ENCODE measurements around the gene GNL3. TPM values are rescaled to one million over a fixed set of nuclear protein-coding genes. Genes with fewer than 3 reads are reported as not detected.
"Not testable (repeated sequence)": the region's sequence is repeated elsewhere in the genome, so short reads cannot be mapped to it uniquely, and the experiment has no call there.

Gene GNL3
- total RNA-seq, 2 experiments from 2014 or later, result 66.8 to 67.5 TPM

DNA sequence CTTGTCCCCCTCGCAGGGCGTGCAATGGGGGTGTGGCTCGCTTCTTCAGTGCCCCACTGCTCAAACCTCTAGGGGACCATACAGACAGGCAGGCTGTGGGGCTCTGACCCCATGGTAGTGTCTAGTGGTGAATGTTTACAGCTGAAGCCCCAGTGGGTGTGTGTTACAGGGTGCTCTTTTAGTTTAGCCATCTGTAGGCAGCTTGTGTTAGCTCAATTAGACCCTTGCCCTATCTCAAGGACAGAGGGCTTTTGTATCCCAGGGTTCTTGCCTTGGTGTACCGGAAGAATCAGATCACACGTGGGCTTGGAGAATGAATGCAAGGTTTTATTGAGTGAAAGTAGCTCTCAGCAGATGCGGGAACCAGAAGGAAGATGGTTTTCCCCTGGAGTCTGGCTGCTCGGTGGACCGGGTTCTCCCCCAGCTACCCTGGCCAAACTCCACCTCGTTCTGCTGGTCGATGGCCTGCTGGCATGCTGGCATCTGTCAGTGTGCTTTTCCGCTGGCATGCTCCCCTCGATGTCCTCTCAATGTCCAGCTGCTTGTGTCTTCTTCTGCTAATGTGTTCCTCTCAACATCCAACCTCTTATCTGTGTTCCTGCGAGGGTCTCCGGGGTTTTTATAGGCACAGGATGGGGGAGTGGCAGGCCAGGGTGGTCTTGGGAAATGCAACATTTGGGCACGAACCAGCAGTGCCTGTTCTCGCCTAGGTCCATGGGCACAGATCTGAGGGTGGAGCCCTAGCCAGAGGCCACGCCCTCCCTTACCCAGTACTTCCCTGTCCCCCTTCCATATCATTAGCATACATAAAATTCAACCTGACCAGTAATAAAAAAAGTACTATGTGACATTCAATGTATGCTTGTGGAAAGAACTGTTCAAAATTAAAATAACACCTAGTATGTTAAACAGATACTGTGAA, 26.7 kb downstream of the GNL3 start:
- no peaks in the 10 kb centered on the region for H3K27me3 Mint-ChIP-seq

GRCh38 chr3:52714335-52715302, 28.8 kb downstream of the GNL3 start:
- ChIA-PET CTCF (interaction anchor here (0.7 kb wide), 1 partner anchor 7 kb away, joined by 3 read pairs; no protein-coding TSS in a partner anchor), POLR2A (interaction anchor here (2.0 kb wide), 1 partner anchor 9 kb away, joined by 10 read pairs; the partner anchor contains the start of genes GLT8D1 and SPCS1)
- Mint-ChIP-seq H3K9me3 (peaks cover under 1% of the 10 kb centered on the region), H3K4me1 (peaks cover 2% of the 10 kb centered on the region), H3K27me3 (no peaks in the 10 kb centered on the region), H3K4me3 (no peak overlapping the region), H3K27ac (no peak overlapping the region), H3K36me3 (ENCODE audit: low read depth) (peaks cover 25% of the 10 kb centered on the region)
- DNase-seq, result no peak

More for the DNA sequence above, 26.7 kb downstream of the GNL3 start:
- no peak for DNase-seq
- Mint-ChIP-seq H3K9me3 (no peaks in the 10 kb centered on the region), H3K4me1 (peaks cover 11% of the 10 kb centered on the region), H3K4me3 (no peak overlapping the region), H3K36me3 (ENCODE audit: low read depth) (peaks cover 32% of the 10 kb centered on the region), H3K27ac (no peak overlapping the region)
- ChIA-PET CTCF (no interaction called here), POLR2A (interaction anchor here (0.9 kb wide), 1 partner anchor 8 kb away, joined by 3 read pairs; no protein-coding TSS in a partner anchor)

GRCh38 chr3:52715714-52716305, 30.0 kb downstream of the GNL3 start:
- Mint-ChIP-seq H3K4me1 (peaks cover 10% of the 10 kb centered on the region), H3K9me3 (peaks cover 2% of the 10 kb centered on the region), H3K36me3 (ENCODE audit: low read depth) (peaks cover 25% of the 10 kb centered on the region), H3K27me3 (no peaks in the 10 kb centered on the region), H3K4me3 (no peak overlapping the region), H3K27ac (no peak overlapping the region)
- POLR2A ChIA-PET, result interaction anchor here (2.0 kb wide), 1 partner anchor 10 kb away, joined by 10 read pairs; the partner anchor contains the start of genes GLT8D1 and SPCS1
- DNase-seq, result no peak
- CTCF ChIA-PET, result no interaction called here

DNA sequence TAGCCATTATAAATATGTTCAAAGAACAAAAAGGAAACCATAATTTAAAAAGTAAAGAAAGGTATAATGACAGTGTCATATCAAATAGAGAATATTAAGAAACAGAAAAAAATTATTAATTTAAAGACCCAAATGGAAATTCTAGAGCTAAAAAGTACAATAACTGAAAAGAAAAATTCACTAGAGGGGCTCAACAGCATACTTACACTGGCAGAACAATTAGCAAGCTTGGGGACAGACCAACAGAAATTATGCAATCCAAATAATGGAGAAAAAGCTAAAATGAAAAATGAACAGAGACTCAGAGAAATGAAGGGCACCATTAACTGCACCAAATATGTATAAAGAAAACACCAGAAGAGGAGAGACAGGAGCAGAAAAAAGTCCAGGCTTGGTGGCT, 33.8 kb downstream of the GNL3 start:
- POLR2A ChIA-PET, result interaction anchor here (1.1 to 2.3 kb wide), 3 partner anchors 8 to 410 kb away, joined by 3 to 15 read pairs (median 3); partner anchors contain the start of genes GLT8D1, RFT1 and SPCS1
- no peak overlapping the region for H3K27ac Mint-ChIP-seq
- H3K9me3 Mint-ChIP-seq, result peaks cover 2% of the 10 kb centered on the region
- H3K4me1 Mint-ChIP-seq, result peaks cover 23% of the 10 kb centered on the region
- peaks cover 12% of the 10 kb centered on the region for H3K36me3 Mint-ChIP-seq (ENCODE audit: low read depth)
- CTCF ChIA-PET, result interaction anchor here (0.6 to 1.9 kb wide), 2 partner anchors 21 to 33 kb away, joined by 4 to 5 read pairs; no protein-coding TSS in a partner anchor
- DNase-seq, result no peak
- H3K4me3 Mint-ChIP-seq, result no peak overlapping the region
- no peaks in the 10 kb centered on the region for H3K27me3 Mint-ChIP-seq

DNA sequence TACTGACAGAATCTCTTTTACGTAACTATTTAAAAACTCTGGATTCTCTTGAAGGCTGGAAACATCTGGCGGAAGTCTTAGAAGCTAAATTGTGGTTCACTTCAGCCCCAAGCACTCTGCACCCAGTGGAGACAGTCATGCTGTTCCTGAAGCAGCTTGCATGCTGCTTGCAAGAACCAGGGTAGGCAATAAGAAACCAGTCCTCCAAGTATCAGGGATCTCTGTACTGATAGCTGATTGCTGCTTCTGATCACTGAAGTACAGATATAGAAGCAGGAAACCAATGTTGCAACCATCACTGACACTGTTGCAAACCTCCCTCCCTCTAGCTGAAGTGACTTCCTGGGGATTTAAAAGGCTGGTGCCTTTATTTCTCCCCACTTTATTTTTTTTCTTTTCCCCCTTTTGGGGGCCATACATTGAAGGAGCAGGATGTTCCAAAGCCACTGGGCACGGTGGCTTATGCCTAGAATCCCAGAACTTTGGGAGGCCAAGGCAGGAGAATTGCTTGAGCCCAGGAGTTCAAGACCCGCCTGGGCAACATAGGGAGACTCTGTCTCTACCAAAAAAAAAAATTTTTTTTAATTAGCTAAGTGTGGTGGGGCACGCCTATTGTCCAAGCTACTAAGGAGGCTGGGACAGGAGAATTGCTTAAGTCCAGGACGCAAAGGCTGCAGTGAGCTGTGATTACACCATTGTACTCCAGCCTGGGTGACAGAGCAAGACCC, 35.3 kb downstream of the GNL3 start:
- peak; percentile 27 for DNase-seq
- Mint-ChIP-seq H3K4me3 (no peak overlapping the region), H3K9me3 (peaks cover 2% of the 10 kb centered on the region), H3K27ac (peak overlapping the region; percentile 77), H3K4me1 (peaks cover 23% of the 10 kb centered on the region), H3K36me3 (ENCODE audit: low read depth) (peaks cover 12% of the 10 kb centered on the region), H3K27me3 (no peaks in the 10 kb centered on the region)
- CTCF ChIA-PET, result interaction anchor here (1.9 kb wide), 1 partner anchor 20 kb away, joined by 5 read pairs; no protein-coding TSS in a partner anchor
- POLR2A ChIA-PET, result interaction anchor here (1.1 to 2.3 kb wide), 4 partner anchors 9 to 14 kb away, joined by 3 to 15 read pairs (median 4); partner anchors contain the start of genes GLT8D1 and SPCS1

DNA sequence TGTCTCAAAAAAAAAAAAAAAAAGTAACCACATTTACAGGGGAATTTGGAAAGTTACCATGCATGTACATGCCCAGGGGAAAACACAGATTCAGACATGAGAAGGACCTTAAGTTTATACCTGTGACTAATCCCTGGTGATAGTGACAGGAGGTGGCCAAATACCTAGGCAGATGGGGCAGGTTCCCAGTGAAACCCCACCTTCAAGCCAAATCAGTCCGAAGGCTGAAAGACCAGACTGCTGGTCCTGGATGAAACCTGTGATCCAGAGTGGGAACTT, 35.8 kb downstream of the GNL3 start:
- Mint-ChIP-seq H3K4me3 (no peak overlapping the region), H3K36me3 (ENCODE audit: low read depth) (peaks cover 9% of the 10 kb centered on the region), H3K27ac (no peak overlapping the region), H3K27me3 (no peaks in the 10 kb centered on the region), H3K4me1 (peaks cover 23% of the 10 kb centered on the region), H3K9me3 (peaks cover 2% of the 10 kb centered on the region)
- POLR2A ChIA-PET, result interaction anchor here (1.4 to 2.3 kb wide), 3 partner anchors 9 to 15 kb away, joined by 3 to 15 read pairs (median 4); partner anchors contain the start of genes GLT8D1 and SPCS1
- DNase-seq, result no peak
- CTCF ChIA-PET, result interaction anchor here (0.6 kb wide), 1 partner anchor 8 kb away, joined by 3 read pairs; no protein-coding TSS in a partner anchor

GRCh38 chr3:52722491-52722890, 36.7 kb downstream of the GNL3 start:
- POLR2A ChIA-PET, result no interaction called here

GRCh38 chr3:52723935-52724334, 38.1 kb downstream of the GNL3 start:
- Mint-ChIP-seq H3K4me3 (no peak overlapping the region), H3K27ac (no peak overlapping the region), H3K9me3 (peaks cover 8% of the 10 kb centered on the region), H3K4me1 (peaks cover 23% of the 10 kb centered on the region), H3K27me3 (no peaks in the 10 kb centered on the region), H3K36me3 (ENCODE audit: low read depth) (peaks cover 15% of the 10 kb centered on the region)
- ChIA-PET CTCF (no interaction called here), POLR2A (no interaction called here)
- no peak for DNase-seq

More at GRCh38 chr3:52722491-52722890, 36.7 kb downstream of the GNL3 start:
- peaks cover 10% of the 10 kb centered on the region for H3K36me3 Mint-ChIP-seq (ENCODE audit: low read depth)
- H3K4me3 Mint-ChIP-seq, result no peak overlapping the region
- H3K9me3 Mint-ChIP-seq, result peaks cover 2% of the 10 kb centered on the region
- H3K4me1 Mint-ChIP-seq, result peaks cover 23% of the 10 kb centered on the region
- H3K27ac Mint-ChIP-seq, result no peak overlapping the region
- CTCF ChIA-PET, result no interaction called here
- DNase-seq, result no peak
- no peaks in the 10 kb centered on the region for H3K27me3 Mint-ChIP-seq

DNA sequence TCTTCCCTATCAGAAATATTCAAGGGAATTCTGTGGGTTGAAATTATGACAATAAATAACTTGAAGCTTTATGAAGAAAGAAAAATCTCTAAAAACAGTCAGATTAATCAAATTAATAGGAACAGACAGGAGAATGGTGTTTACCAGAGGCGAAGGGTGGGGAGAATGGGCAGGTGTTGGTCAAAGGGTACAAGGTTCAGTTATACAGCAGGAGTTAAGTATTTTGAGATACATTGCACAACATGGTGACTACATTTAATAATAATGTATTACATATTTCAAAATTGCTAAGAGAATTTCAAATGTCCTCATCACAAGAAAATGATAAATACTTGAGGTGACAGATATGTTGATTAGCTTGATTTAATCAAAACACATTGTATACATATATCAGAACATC, 38.7 kb downstream of the GNL3 start:
- Mint-ChIP-seq H3K27ac (no peak overlapping the region), H3K36me3 (ENCODE audit: low read depth) (peaks cover 15% of the 10 kb centered on the region), H3K4me3 (no peak overlapping the region), H3K9me3 (peaks cover 10% of the 10 kb centered on the region), H3K27me3 (no peaks in the 10 kb centered on the region), H3K4me1 (peaks cover 23% of the 10 kb centered on the region)
- no peak for DNase-seq
- CTCF ChIA-PET, result no interaction called here
- POLR2A ChIA-PET, result no interaction called here

DNA sequence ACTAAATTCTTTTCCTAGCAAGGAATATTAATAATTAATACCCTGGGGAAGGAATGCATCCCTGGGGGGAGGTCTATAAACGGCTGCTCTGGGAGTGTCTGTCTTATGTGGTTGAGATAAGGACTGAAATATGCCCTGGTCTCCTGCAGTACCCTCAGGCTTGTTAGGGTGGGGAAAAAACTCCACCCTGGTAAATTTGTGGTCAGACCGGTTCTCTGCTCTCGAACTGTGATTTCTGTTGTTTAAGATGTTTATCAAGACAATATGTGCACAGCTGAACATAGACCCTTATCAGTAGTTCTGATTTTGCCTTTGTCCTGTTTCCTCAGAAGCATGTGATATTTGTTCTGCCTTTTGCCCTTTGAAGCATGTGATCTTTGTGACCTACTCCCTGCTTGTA, 42.9 kb downstream of the GNL3 start:
- H3K27ac Mint-ChIP-seq, H3K27me3 Mint-ChIP-seq, H3K4me3 Mint-ChIP-seq, CTCF ChIA-PET, DNase-seq, H3K4me1 Mint-ChIP-seq: not testable (repeated sequence)
- Mint-ChIP-seq H3K36me3 (ENCODE audit: low read depth) (peaks cover 49% of the 10 kb centered on the region), H3K9me3 (peaks cover 42% of the 10 kb centered on the region)
- POLR2A ChIA-PET, result interaction anchor here (1.2 to 1.4 kb wide), 2 partner anchors 10 to 15 kb away, joined by 3 read pairs; no protein-coding TSS in a partner anchor

GRCh38 chr3:52730681-52731080, 44.8 kb downstream of the GNL3 start:
- no peak overlapping the region for H3K4me3 Mint-ChIP-seq
- H3K27ac Mint-ChIP-seq, result peak overlapping the region; percentile 19
- CTCF ChIA-PET, result no interaction called here
- no peaks in the 10 kb centered on the region for H3K27me3 Mint-ChIP-seq
- peaks cover 65% of the 10 kb centered on the region for H3K36me3 Mint-ChIP-seq (ENCODE audit: low read depth)
- H3K4me1 Mint-ChIP-seq, result peaks cover 7% of the 10 kb centered on the region
- H3K9me3 Mint-ChIP-seq, result peaks cover 48% of the 10 kb centered on the region
- no peak for DNase-seq
- POLR2A ChIA-PET, result interaction anchor here (1.3 kb wide), 1 partner anchor 10 kb away, joined by 4 read pairs; no protein-coding TSS in a partner anchor

- Mint-ChIP-seq H3K36me3 (ENCODE audit: low read depth) (peaks cover 70% of the 10 kb centered on the region), H3K27me3 (no peaks in the 10 kb centered on the region), H3K4me3 (no peak overlapping the region), H3K4me1 (peaks cover 7% of the 10 kb centered on the region), H3K9me3 (peaks cover 48% of the 10 kb centered on the region), H3K27ac (no peak overlapping the region)
- ChIA-PET CTCF (interaction anchor here (0.6 kb wide), 1 partner anchor 69 kb away, joined by 4 read pairs; no protein-coding TSS in a partner anchor), POLR2A (interaction anchor here (1.3 kb wide), 1 partner anchor 11 kb away, joined by 4 read pairs; no protein-coding TSS in a partner anchor)
- no peak for DNase-seq
Observed at GRCh38 chr3:52731590-52731989, 45.8 kb downstream of the GNL3 start.

Measured in activated CD4-positive, alpha-beta memory T cell treated with anti-CD3 and anti-CD28 coated beads, Interleukin-2, amount 10 ng/mL, durations not matched to agents 7 days and 5 days (primary cell).